WTC11 (cell line): Measurements from ENCODE around the gene DNAJC3.
"Not testable (repeated sequence)": the region's sequence is repeated elsewhere in the genome, so short reads cannot be mapped to it uniquely, and the experiment has no call there.

ENCODE experiments used
- CREB1 ChIP-seq: sonication (generic); formaldehyde crosslinking; IDR thresholded peaks from 2 replicates; pipeline ENCODE4 v1.8.0; 2023; ENCODE audit warnings: mild to moderate bottlenecking, missing genetic modification reagents
- CTCF ChIP-seq: fragments of 200-600 bp; IDR thresholded peaks from 2 replicates; pipeline ENCODE4 v1.8.0; 2022; ENCODE audit warnings: antibody characterized with exemption
- E2F4 ChIP-seq: sonication (generic); formaldehyde crosslinking; IDR thresholded peaks from 2 replicates; pipeline ENCODE4 v1.8.1; 2022; ENCODE audit warnings: low read depth, mild to moderate bottlenecking, moderate library complexity, missing genetic modification reagents, borderline replicate concordance
- JUN ChIP-seq: sonication (generic); formaldehyde crosslinking; IDR thresholded peaks from 2 replicates; pipeline ENCODE4 v1.8.0; 2023; ENCODE audit warnings: mild to moderate bottlenecking, missing genetic modification reagents
- NR1H2 ChIP-seq: sonication (generic); formaldehyde crosslinking; IDR thresholded peaks from 2 replicates; pipeline ENCODE4 v1.9.0; 2021; ENCODE audit warnings: mild to moderate bottlenecking, moderate library complexity, missing genetic modification reagents
- PRRX2 ChIP-seq: fragments of 250-450 bp; sonication (Bioruptor Pico); IDR thresholded peaks from 2 replicates; pipeline ENCODE4 v1.8.0; 2021; ENCODE audit warnings: mild to moderate bottlenecking
- TEAD4 ChIP-seq: sonication (generic); formaldehyde crosslinking; IDR thresholded peaks from 2 replicates; pipeline ENCODE4 v1.8.0; 2022; ENCODE audit warnings: mild to moderate bottlenecking, missing genetic modification reagents
- ZBTB21 ChIP-seq: sonication (generic); formaldehyde crosslinking; IDR thresholded peaks from 2 replicates; pipeline ENCODE4 v1.8.1; 2023; ENCODE audit warnings: mild to moderate bottlenecking, missing genetic modification reagents, borderline replicate concordance
- ZNF263 ChIP-seq: sonication (generic); formaldehyde crosslinking; IDR thresholded peaks from 2 replicates; pipeline ENCODE4 v1.8.1; 2022; ENCODE audit warnings: low read depth, mild to moderate bottlenecking, moderate library complexity, missing genetic modification reagents
- ZNF317 ChIP-seq: sonication (generic); formaldehyde crosslinking; IDR thresholded peaks from 2 replicates; pipeline ENCODE4 v1.8.1; 2023; ENCODE audit warnings: low read depth, mild to moderate bottlenecking, moderate library complexity, missing genetic modification reagents, borderline replicate concordance

- TF ChIP-seq CTCF; ZNF263 (CRISPR knock-in tag); ZBTB21 (CRISPR knock-in tag); CREB1 (CRISPR knock-in tag); NR1H2 (CRISPR knock-in tag); TEAD4 (CRISPR knock-in tag); JUN (CRISPR knock-in tag); ZNF317; E2F4 (CRISPR knock-in tag); PRRX2 (CRISPR knock-in tag): not testable (repeated sequence)
These were observed 8.0 kb downstream of the DNAJC3 start for GRCh38 chr13:95684960-95685359.
